ENCODE results near the gene HSDL1. TPM values are rescaled to one million over a fixed set of nuclear protein-coding genes. Genes with fewer than 3 reads are reported as not detected.

The HSDL1 gene
- total and polyA plus RNA-seq, 2 donors (not counting 3 experiments of a cell fraction or from before 2014, with no cell fraction given): 19.9 to 27.9 TPM

DNA sequence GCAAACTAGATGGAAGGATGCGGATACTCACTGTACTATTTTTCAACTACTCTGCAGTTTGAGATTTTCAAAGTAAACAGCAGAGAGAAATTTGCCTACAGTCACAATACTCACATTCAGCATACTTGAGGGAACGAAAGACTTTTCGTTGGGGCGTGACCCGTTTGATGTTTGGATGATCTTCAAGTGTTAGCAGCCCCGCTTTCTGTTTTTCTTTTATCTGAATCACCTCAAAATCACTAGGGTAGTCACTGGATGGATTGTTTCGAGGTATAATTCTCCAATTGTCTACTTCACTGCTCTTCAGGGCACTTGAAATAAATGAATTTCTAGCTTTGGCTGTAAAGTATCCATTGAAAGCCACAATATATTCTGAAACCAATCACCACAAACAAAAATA lies 46.0 kb downstream of the HSDL1 start:
- no peaks in the 10 kb centered on the region for H3K27me3 ChIP-seq (ENCODE audit: control insufficient read depth in 2 of 2, insufficient read depth in 2 of 2, low read length in 2 of 2)
- CTCF ChIA-PET: interaction anchor here (3.3 kb wide), 1 partner anchor 14 kb away, joined by 11 read pairs; no protein-coding TSS in a partner anchor
- H3K36me3 ChIP-seq (ENCODE audit: control insufficient read depth in 2 of 2, extremely low read depth in 1 of 2, insufficient read depth in 2 of 2, low read length in 2 of 2): peaks cover 7 to 8% of the 10 kb centered on the region in 2 experiments
- no peak overlapping the region for H3K4me2 ChIP-seq (ENCODE audit: insufficient read depth, low read length)
- H3K9ac ChIP-seq (replicated peaks; ENCODE audit: extremely low read depth, insufficient read depth, low read length): no peak overlapping the region
- no peak overlapping the region for H3K27ac ChIP-seq (ENCODE audit: insufficient read depth, low read depth, low read length)
- intact Hi-C loops (cut with micrococcal nuclease): no loop called here
- FAIRE-seq: peak; percentile 12
- dilution Hi-C loops (cut with MboI; ENCODE audit: extremely low pct_ligation_motif_present, low sequenced_read_pairs): no loop called here
- peaks cover 5% of the 10 kb centered on the region for H3K4me1 ChIP-seq (ENCODE audit: control insufficient read depth, extremely low read depth, insufficient read depth, low read length)
- no peak for DNase-seq (ENCODE audit: low read depth, low spot score)
- H3K9me1 ChIP-seq (replicated peaks; ENCODE audit: control insufficient read depth, extremely low read depth, insufficient read depth, low read length): no peaks in the 10 kb centered on the region
- TF ChIP-seq FOS (IDR thresholded peaks at IDR 0.05; ENCODE audit: borderline replicate concordance, insufficient read depth, low read length) (no peak), CTCF (IDR thresholded peaks at IDR 0.05; ENCODE audit: extremely low read depth in 1 of 2, insufficient read depth in 1 of 2, low read depth in 1 of 2, low read length in 2 of 2) (no peak), POLR2A (IDR thresholded peaks at IDR 0.05; ENCODE audit: low read depth, low read length) (no peak), GATA2 (IDR thresholded peaks at IDR 0.05; ENCODE audit: insufficient read depth, insufficient read length, low read depth, low read length) (no peak), MAX (IDR thresholded peaks at IDR 0.05; ENCODE audit: insufficient read depth, insufficient read length) (no peak), EZH2 (IDR thresholded peaks at IDR 0.05; ENCODE audit: borderline replicate concordance, low read depth, low read length, severe bottlenecking) (no peak), JUN (IDR thresholded peaks at IDR 0.05; ENCODE audit: borderline replicate concordance, insufficient read depth, insufficient read length, low read depth) (no peak), MYC (IDR thresholded peaks at IDR 0.05; ENCODE audit: low read depth, low read length) (no peak), POLR2AphosphoS5 (IDR thresholded peaks at IDR 0.05; ENCODE audit: insufficient read depth, low read depth, low read length) (no peak)
- no peak overlapping the region for H3K4me3 ChIP-seq (replicated peaks in 1 of 3; ENCODE audit: insufficient read depth in 1 of 3, low read depth in 1 of 3, low read length in 3 of 3)
- H2AFZ ChIP-seq (ENCODE audit: low read depth, low read length): no peak overlapping the region
- H4K20me1 ChIP-seq (replicated peaks; ENCODE audit: control insufficient read depth, extremely low read depth, insufficient read depth, low read length): peaks cover 2% of the 10 kb centered on the region
- peaks cover 25% of the 10 kb centered on the region for H3K79me2 ChIP-seq (ENCODE audit: control insufficient read depth, insufficient read depth, low read length)
- BruUV-seq (replicated peaks): no TSS peak
- POLR2A ChIA-PET: no interaction called here
- no peaks in the 10 kb centered on the region for H3K9me3 ChIP-seq (replicated peaks; ENCODE audit: control insufficient read depth, insufficient read depth, low read length)
